HUES6 (cell line): Measurements from ENCODE around the gene TMEM141.
A peak's percentile ranks its signal among the peaks of the same experiment; 100 is the strongest.

Experiments used
- H3K27ac ChIP-seq: 2 replicates; pipeline ENCODE4 v1.7.0; 2013; ENCODE audit warnings: low read depth, mild to moderate bottlenecking, low read length, inconsistent platforms
- H3K27me3 ChIP-seq: 2 replicates; pipeline ENCODE4 v1.6.1; 2013; ENCODE audit warnings: low read length; ENCODE audit not compliant: control insufficient read depth, insufficient read depth
- H3K36me3 ChIP-seq: 2 replicates; pipeline ENCODE4 v1.6.1; 2013; ENCODE audit warnings: low read length; ENCODE audit not compliant: control insufficient read depth, insufficient read depth
- H3K4me1 ChIP-seq: 2 replicates; pipeline ENCODE4 v1.6.1; 2013; ENCODE audit warnings: low read length; ENCODE audit not compliant: control insufficient read depth, insufficient read depth
- H3K4me3 ChIP-seq: 2 replicates; pipeline ENCODE4 v1.5.1; 2013; ENCODE audit warnings: low read depth, low read length
- H3K9ac ChIP-seq: one replicate; pipeline ENCODE4 v1.6.1; 2013; ENCODE audit warnings: mild to moderate bottlenecking, low read length
- H3K9me3 ChIP-seq: 2 replicates; pipeline ENCODE4 v1.6.1; 2013; ENCODE audit warnings: low read depth, low read length; ENCODE audit not compliant: control insufficient read depth, insufficient read depth

The TMEM141 gene

GRCh38 chr9:136790640-136791515 lies at the start of gene TMEM141:
TMEM141 (plus strand) TSS chr9:136791344; CDS start chr9:136791371, 27 bp downstream.
- Histone ChIP-seq H3K9me3 (no peaks in the 10 kb centered on the region), H3K27me3 (no peaks in the 10 kb centered on the region), H3K9ac (peak within 1 kb of the TSS; percentile 70), H3K36me3 (peaks cover 6% of the 10 kb centered on the region; the same call in 1 of the 2 replicates), H3K4me1 (peaks cover 28% of the 10 kb centered on the region), H3K4me3 (peak within 1 kb of the TSS; percentile 92), H3K27ac (peak within 1 kb of the TSS; percentile 80; the same call in 1 of the 2 replicates)

GRCh38 chr9:136741883-136742571 lies 49.1 kb upstream of the TMEM141 start:
- Histone ChIP-seq H3K9ac (no peak overlapping the region), H3K27ac (no peak overlapping the region), H3K4me3 (no peak overlapping the region), H3K4me1 (peaks cover 3% of the 10 kb centered on the region; the same call in 1 of the 2 replicates), H3K9me3 (peaks cover 3% of the 10 kb centered on the region; the same call in 1 of the 2 replicates), H3K27me3 (no peaks in the 10 kb centered on the region; the same call in 1 of the 2 replicates), H3K36me3 (no peaks in the 10 kb centered on the region)

- no peak within 1 kb of the TSS for H3K4me3 ChIP-seq
- no peak within 1 kb of the TSS for H3K27ac ChIP-seq
- no peaks in the 10 kb centered on the region for H3K36me3 ChIP-seq
Measured at GRCh38 chr9:136742591-136743391, 48.4 kb upstream of the TMEM141 start, which contains the start of gene LCN10. LCN10 (minus strand) TSS chr9:136742940; CDS start chr9:136742903, 37 bp downstream.

GRCh38 chr9:136743639-136744211 lies 47.4 kb upstream of the TMEM141 start:
- Histone ChIP-seq H3K9ac (no peak overlapping the region), H3K4me1 (peaks cover 3% of the 10 kb centered on the region; the same call in 1 of the 2 replicates)

More at GRCh38 chr9:136742591-136743391, 48.4 kb upstream of the TMEM141 start, which contains the start of gene LCN10:
- Histone ChIP-seq H3K9me3 (peaks cover 3% of the 10 kb centered on the region; the same call in 1 of the 2 replicates), H3K4me1 (peaks cover 3% of the 10 kb centered on the region; the same call in 1 of the 2 replicates), H3K9ac (no peak within 1 kb of the TSS), H3K27me3 (no peaks in the 10 kb centered on the region; the same call in 1 of the 2 replicates)

GRCh38 chr9:136744773-136745172 lies 46.4 kb upstream of the TMEM141 start:
- peaks cover 3% of the 10 kb centered on the region; the same call in 1 of the 2 replicates for H3K4me1 ChIP-seq
- no peaks in the 10 kb centered on the region for H3K36me3 ChIP-seq
- H3K9me3 ChIP-seq, result no peaks in the 10 kb centered on the region
- no peaks in the 10 kb centered on the region; the same call in 1 of the 2 replicates for H3K27me3 ChIP-seq
- H3K27ac ChIP-seq, result no peak overlapping the region
- H3K9ac ChIP-seq, result no peak overlapping the region
- H3K4me3 ChIP-seq, result no peak overlapping the region

More at GRCh38 chr9:136743639-136744211, 47.4 kb upstream of the TMEM141 start:
- Histone ChIP-seq H3K36me3 (no peaks in the 10 kb centered on the region), H3K27me3 (no peaks in the 10 kb centered on the region; the same call in 1 of the 2 replicates), H3K4me3 (no peak overlapping the region), H3K27ac (no peak overlapping the region), H3K9me3 (no peaks in the 10 kb centered on the region)

GRCh38 chr9:136745389-136746154 lies 45.6 kb upstream of the TMEM141 start:
- Histone ChIP-seq H3K27me3 (no peaks in the 10 kb centered on the region; the same call in 1 of the 2 replicates), H3K4me3 (no peak overlapping the region), H3K4me1 (peaks cover 3% of the 10 kb centered on the region; the same call in 1 of the 2 replicates)

GRCh38 chr9:136746155-136746490 lies 45.0 kb upstream of the TMEM141 start:
- no peaks in the 10 kb centered on the region; the same call in 1 of the 2 replicates for H3K27me3 ChIP-seq
- no peak overlapping the region for H3K27ac ChIP-seq
- H3K36me3 ChIP-seq, result no peaks in the 10 kb centered on the region
- peaks cover 3% of the 10 kb centered on the region; the same call in 1 of the 2 replicates for H3K4me1 ChIP-seq
- H3K4me3 ChIP-seq, result no peak overlapping the region
- H3K9me3 ChIP-seq, result peaks cover 1% of the 10 kb centered on the region; the same call in 1 of the 2 replicates
- H3K9ac ChIP-seq, result no peak overlapping the region

More at GRCh38 chr9:136745389-136746154, 45.6 kb upstream of the TMEM141 start:
- Histone ChIP-seq H3K27ac (no peak overlapping the region), H3K9ac (no peak overlapping the region), H3K9me3 (no peaks in the 10 kb centered on the region), H3K36me3 (no peaks in the 10 kb centered on the region)

GRCh38 chr9:136746621-136747020 lies 44.5 kb upstream of the TMEM141 start:
- Histone ChIP-seq H3K4me3 (no peak overlapping the region), H3K27ac (no peak overlapping the region), H3K9ac (no peak overlapping the region), H3K27me3 (no peaks in the 10 kb centered on the region; the same call in 1 of the 2 replicates), H3K9me3 (peaks cover 6% of the 10 kb centered on the region; the same call in 1 of the 2 replicates), H3K4me1 (peaks cover 3% of the 10 kb centered on the region; the same call in 1 of the 2 replicates), H3K36me3 (no peaks in the 10 kb centered on the region)

GRCh38 chr9:136747161-136748060 lies 43.7 kb upstream of the TMEM141 start:
- no peaks in the 10 kb centered on the region for H3K27me3 ChIP-seq

More at GRCh38 chr9:136747161-136748060, 43.7 kb upstream of the TMEM141 start:
- H3K27ac ChIP-seq, result no peak overlapping the region
- no peak overlapping the region for H3K4me3 ChIP-seq
- peaks cover 13% of the 10 kb centered on the region for H3K9me3 ChIP-seq
- peaks cover 3% of the 10 kb centered on the region; the same call in 1 of the 2 replicates for H3K4me1 ChIP-seq
- H3K9ac ChIP-seq, result no peak overlapping the region
- no peaks in the 10 kb centered on the region for H3K36me3 ChIP-seq
